WERI-Rb-1 (cell line): Measurements from ENCODE around the gene NECAB2.

Experiments used
- DNase-seq: peaks from one replicate; pipeline ENCODE4 v3.0.0-alpha.2; 2020
- H3K27ac ChIP-seq: fragments of 250-450 bp; sonication (Bioruptor Pico); 2 replicates; pipeline ENCODE4 v1.5.1; 2020; ENCODE audit warnings: mild to moderate bottlenecking, moderate library complexity
- H3K27me3 ChIP-seq: fragments of 250-450 bp; sonication (Bioruptor Pico); 2 replicates; pipeline ENCODE4 v1.5.1; 2021; ENCODE audit warnings: mild to moderate bottlenecking, low read depth, moderate library complexity; ENCODE audit not compliant: insufficient read depth, severe bottlenecking
- H3K36me3 ChIP-seq: fragments of 250-450 bp; sonication (Bioruptor Pico); 2 replicates; pipeline ENCODE4 v1.5.1; 2020; ENCODE audit warnings: mild to moderate bottlenecking, moderate library complexity
- H3K4me3 ChIP-seq: 2 replicates; pipeline ENCODE4 v1.5.1; 2011; ENCODE audit warnings: low read depth, mild to moderate bottlenecking, control low read depth, low read length
- H3K9me3 ChIP-seq: fragments of 250-450 bp; sonication (Bioruptor Pico); 2 replicates; pipeline ENCODE4 v1.5.1; 2021; ENCODE audit warnings: mild to moderate bottlenecking, moderate library complexity; ENCODE audit not compliant: severe bottlenecking
- TF ChIP-seq, protein P1 (sequence below): IDR thresholded peaks from 2 replicates; pipeline ENCODE4 v1.5.1; 2011; ENCODE audit warnings: low read depth, mild to moderate bottlenecking, control low read depth, inconsistent platforms, low read length

NECAB2 gene

DNA sequence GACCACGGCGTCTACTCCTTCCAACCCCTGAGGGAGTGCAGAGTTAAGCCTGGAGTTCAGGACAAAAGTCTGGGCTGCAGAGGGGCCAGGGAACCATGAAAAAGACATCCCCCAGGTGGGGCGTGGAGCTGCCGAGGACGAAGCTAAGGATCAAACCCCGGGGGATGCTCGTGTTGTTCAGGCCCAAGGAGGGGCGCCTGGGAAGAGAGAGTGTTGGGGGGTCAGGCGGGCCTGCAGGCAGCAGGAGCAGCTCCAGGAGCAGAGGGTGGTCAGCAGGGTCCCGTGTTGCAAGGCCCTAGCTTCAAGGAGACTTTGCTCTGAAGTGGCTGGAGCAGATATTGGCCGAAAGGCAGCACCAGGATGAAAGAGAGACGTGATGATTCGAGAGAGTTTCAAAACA, 26.7 kb downstream of the NECAB2 start:
- TF ChIP-seq, protein P1, sequence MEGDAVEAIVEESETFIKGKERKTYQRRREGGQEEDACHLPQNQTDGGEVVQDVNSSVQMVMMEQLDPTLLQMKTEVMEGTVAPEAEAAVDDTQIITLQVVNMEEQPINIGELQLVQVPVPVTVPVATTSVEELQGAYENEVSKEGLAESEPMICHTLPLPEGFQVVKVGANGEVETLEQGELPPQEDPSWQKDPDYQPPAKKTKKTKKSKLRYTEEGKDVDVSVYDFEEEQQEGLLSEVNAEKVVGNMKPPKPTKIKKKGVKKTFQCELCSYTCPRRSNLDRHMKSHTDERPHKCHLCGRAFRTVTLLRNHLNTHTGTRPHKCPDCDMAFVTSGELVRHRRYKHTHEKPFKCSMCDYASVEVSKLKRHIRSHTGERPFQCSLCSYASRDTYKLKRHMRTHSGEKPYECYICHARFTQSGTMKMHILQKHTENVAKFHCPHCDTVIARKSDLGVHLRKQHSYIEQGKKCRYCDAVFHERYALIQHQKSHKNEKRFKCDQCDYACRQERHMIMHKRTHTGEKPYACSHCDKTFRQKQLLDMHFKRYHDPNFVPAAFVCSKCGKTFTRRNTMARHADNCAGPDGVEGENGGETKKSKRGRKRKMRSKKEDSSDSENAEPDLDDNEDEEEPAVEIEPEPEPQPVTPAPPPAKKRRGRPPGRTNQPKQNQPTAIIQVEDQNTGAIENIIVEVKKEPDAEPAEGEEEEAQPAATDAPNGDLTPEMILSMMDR: no peak
- Histone ChIP-seq H3K27me3 (no peaks in the 10 kb centered on the region), H3K9me3 (no peaks in the 10 kb centered on the region), H3K27ac (no peak overlapping the region), H3K4me3 (no peak overlapping the region), H3K36me3 (no peaks in the 10 kb centered on the region)
- no peak for DNase-seq

DNA sequence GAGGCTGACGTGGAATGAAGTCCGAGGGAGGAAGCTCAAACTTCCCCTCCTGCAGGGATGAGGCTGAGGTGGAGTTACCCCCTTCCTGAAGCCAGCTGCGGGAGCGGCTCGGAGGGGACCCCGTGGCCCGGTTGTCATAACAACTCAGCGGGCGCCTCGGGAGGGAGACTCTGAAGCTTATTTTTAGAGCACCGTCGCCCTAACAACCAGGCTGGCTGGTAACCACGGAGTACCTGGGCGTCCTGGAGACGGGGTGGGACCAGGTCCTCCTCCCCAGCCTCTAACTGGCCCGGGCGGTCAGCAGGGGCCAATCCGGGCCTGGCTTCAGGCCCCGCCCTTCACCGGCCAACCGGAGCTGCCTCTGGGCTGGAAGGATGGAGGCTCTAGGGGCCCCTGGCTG, 27.7 kb downstream of the NECAB2 start:
- TF ChIP-seq, protein P1: no peak
- no peaks in the 10 kb centered on the region for H3K9me3 ChIP-seq
- no peaks in the 10 kb centered on the region for H3K27me3 ChIP-seq
- H3K4me3 ChIP-seq: no peak overlapping the region
- no peak overlapping the region for H3K27ac ChIP-seq
- no peaks in the 10 kb centered on the region for H3K36me3 ChIP-seq
- DNase-seq: no peak

DNA sequence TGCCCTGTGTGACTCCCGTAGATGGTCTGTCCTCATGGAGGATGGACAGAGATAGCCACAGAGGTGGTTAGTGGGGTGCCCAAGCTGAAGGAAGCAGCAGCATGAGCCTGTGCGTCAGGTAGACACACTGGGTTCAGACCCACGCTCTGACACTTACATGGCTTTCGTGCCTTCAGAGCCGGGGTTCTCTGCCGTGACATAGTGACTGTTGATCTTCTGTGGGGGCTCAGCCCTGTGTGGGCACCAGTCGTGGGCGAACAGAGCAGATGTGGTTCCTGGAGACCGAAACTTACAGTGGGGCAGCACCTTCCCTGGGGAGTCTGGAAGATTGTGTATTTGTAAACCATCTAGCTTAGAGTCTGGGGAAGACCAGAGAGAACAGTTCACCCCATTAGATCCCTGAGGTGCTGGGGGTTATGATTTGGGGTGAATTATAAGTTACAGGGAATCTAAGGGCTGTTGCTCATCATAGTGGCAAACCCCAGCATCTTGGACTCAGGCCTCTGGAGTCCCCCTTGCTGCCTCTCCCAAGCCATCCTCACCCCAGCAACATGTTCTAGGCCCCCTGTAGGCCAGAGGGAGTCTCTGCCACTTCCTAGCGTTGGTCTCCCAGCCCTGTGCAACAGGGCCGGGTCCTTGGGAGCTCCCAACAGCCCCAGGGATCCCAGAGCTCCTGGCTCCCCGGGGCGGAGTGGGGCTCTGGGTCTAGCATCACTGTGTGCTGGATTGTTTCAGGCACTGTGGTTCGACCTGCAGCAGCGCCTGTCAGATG, 28.6 kb downstream of the NECAB2 start:
- H3K4me3 ChIP-seq: no peak overlapping the region
- H3K27ac ChIP-seq: no peak overlapping the region
- no peaks in the 10 kb centered on the region for H3K27me3 ChIP-seq
- TF ChIP-seq, protein P1: no peak
- H3K36me3 ChIP-seq: no peaks in the 10 kb centered on the region
- no peak for DNase-seq
- H3K9me3 ChIP-seq: no peaks in the 10 kb centered on the region

DNA sequence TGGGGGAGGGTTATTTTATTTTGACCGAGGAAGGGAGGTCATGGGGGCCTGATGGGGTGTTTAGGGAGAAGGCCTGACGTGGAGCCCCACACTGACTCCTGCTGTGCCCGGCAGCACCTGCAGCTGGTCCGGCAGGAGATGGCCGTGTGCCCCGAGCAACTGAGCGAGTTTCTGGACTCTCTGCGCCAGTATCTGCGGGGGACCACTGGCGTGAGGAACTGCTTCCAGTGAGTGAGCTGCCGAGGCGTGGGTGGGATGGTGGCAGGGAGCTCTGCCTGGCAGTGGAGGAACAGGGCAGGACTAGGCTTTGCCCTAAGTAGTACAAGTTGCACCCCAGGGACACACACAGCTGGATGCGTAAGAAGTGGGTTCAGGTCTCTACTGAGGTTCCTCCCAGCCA, 30.0 kb downstream of the NECAB2 start:
- Histone ChIP-seq H3K27me3 (no peaks in the 10 kb centered on the region), H3K4me3 (no peak overlapping the region), H3K9me3 (no peaks in the 10 kb centered on the region), H3K36me3 (no peaks in the 10 kb centered on the region), H3K27ac (no peak overlapping the region)
- TF ChIP-seq, protein P1: no peak
- no peak for DNase-seq

DNA sequence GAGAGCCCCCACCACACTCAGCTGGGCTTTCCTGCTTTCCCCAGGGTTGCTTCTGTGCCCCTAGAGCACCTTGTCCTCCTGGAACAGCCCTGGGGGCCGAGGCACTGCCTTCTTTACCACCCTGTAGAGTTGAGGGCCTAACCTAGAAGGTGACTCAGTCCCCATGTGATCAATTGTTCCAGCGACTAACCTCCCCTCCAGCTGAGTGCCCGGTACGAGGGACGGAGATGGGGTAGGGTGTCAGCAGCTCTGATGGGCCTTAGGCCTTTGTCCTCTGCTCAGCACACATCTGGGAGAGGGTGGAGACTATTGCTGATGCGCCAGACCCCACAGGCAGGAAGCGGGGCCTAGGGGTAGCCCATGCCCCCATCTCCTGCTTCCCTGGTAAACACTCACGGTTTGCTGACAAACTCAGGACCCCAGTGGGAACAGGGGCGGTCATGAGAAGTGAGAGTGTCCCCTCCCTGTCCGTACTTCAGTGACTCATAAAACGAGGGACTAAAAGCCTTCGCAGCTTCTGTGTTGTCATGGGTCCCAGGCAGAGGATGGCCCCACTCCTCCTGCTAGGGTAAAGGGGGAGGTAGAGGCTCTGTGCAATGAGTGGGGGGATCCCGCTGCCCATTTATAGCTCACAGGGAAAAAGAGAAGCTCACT, 33.1 kb downstream of the NECAB2 start:
- Histone ChIP-seq H3K27ac (no peak overlapping the region), H3K36me3 (no peaks in the 10 kb centered on the region), H3K27me3 (no peaks in the 10 kb centered on the region), H3K9me3 (no peaks in the 10 kb centered on the region), H3K4me3 (no peak overlapping the region)
- DNase-seq: no peak
- TF ChIP-seq, protein P1: no peak
